SK-N-SH (cell line): Measurements from ENCODE around the gene TBC1D19. TPM values are rescaled to one million over a fixed set of nuclear protein-coding genes. Genes with fewer than 3 reads are reported as not detected.

Experiments used
- CTCF ChIA-PET: fragments of 300-600, 350-600 bp; formaldehyde crosslinking; extraction: SDS; loops from one replicate; lab custom pipeline; 2021; lab: Yijun Ruan, JAX
- POLR2A ChIA-PET: fragments of 350-600 bp; sonication (Branson Sonifier 250); formaldehyde crosslinking; extraction: SDS; loops from one replicate; lab custom pipeline; 2020; ENCODE audit warnings: antibody characterized with exemption, inconsistent platforms; lab: Yijun Ruan, JAX
- DNase-seq: peaks from one replicate; pipeline ENCODE4 v3.0.0; 2012
- H2AFZ ChIP-seq: fragments of 200-600 bp; sonication (generic); 2 replicates; pipeline ENCODE4 v1.8.1; 2016; ENCODE audit warnings: antibody characterized with exemption, mild to moderate bottlenecking, low read depth
- H3F3A ChIP-seq: fragments of 200-600 bp; sonication (generic); replicated peaks from 2 replicates; pipeline ENCODE3; 2016; ENCODE audit warnings: antibody characterized with exemption, mild to moderate bottlenecking; ENCODE audit not compliant: insufficient read depth
- H3K27ac ChIP-seq, 2 experiments: fragments of 200-500 bp in 1 of 2; fragments of 200-600 bp in 1 of 2; sonication (Bioruptor generic) in 1 of 2; sonication (generic), shearing (Covaris generic) in 1 of 2; 2 replicates each; pipeline versions ENCODE4 v1.5.1 to v1.6.1; 2014 to 2016; ENCODE audit warnings: low read depth in 2 of 2, inconsistent platforms in 1 of 2, low read length in 1 of 2, mild to moderate bottlenecking in 1 of 2, mixed read lengths in 1 of 2
- H3K27me3 ChIP-seq: fragments of 200-600 bp; sonication (generic), shearing (Covaris generic); 2 replicates; pipeline ENCODE4 v1.6.1; 2016; ENCODE audit warnings: mixed run types; ENCODE audit not compliant: insufficient read depth
- H3K36me3 ChIP-seq, 2 experiments: fragments of 200-500 bp in 1 of 2; fragments of 200-600 bp in 1 of 2; sonication (Bioruptor generic) in 1 of 2; sonication (generic) in 1 of 2; replicated peaks in 1 of 2; 2 replicates each; pipeline versions ENCODE3 to v1.5.1; 2014 to 2016; ENCODE audit warnings: low read length in 1 of 2, mild to moderate bottlenecking in 1 of 2; ENCODE audit not compliant: insufficient read depth in 2 of 2, control insufficient read depth in 1 of 2
- H3K4me1 ChIP-seq, 2 experiments: fragments of 200-500 bp in 1 of 2; fragments of 200-600 bp in 1 of 2; sonication (Bioruptor generic) in 1 of 2; sonication (generic), shearing (Covaris generic) in 1 of 2; 2 replicates each; pipeline versions ENCODE4 v1.5.1 to v1.6.1; 2014 to 2016; ENCODE audit warnings: low read depth in 1 of 2, low read length in 1 of 2, mixed run types in 1 of 2; ENCODE audit not compliant: insufficient read depth in 2 of 2, control insufficient read depth in 1 of 2
- H3K4me2 ChIP-seq: fragments of 200-600 bp; sonication (generic), shearing (Covaris generic); 2 replicates; pipeline ENCODE4 v1.6.1; 2017; ENCODE audit warnings: mixed run types
- H3K4me3 ChIP-seq, 2 experiments: fragments of 200-500 bp in 1 of 2; fragments of 200-600 bp in 1 of 2; sonication (Bioruptor generic) in 1 of 2; sonication (generic), shearing (Covaris generic) in 1 of 2; 2 replicates each; pipeline versions ENCODE4 v1.5.1 to v1.8.1; 2014 to 2016; ENCODE audit warnings: low read depth in 2 of 2, inconsistent platforms in 1 of 2, low read length in 1 of 2, mild to moderate bottlenecking in 1 of 2, mixed read lengths in 1 of 2, moderate library complexity in 1 of 2
- H3K79me2 ChIP-seq: fragments of 200-600 bp; sonication (generic); 2 replicates; pipeline ENCODE4 v1.8.1; 2017; ENCODE audit warnings: mild to moderate bottlenecking; ENCODE audit not compliant: insufficient read depth
- H3K9ac ChIP-seq: fragments of 200-600 bp; sonication (generic); 2 replicates; pipeline ENCODE4 v1.6.1; 2017; ENCODE audit warnings: mixed run types
- H3K9me2 ChIP-seq: fragments of 200-600 bp; sonication (generic); 2 replicates; pipeline ENCODE4 v1.6.1; 2017; ENCODE audit warnings: mixed run types
- H3K9me3 ChIP-seq: fragments of 200-600 bp; sonication (generic); 2 replicates; pipeline ENCODE4 v1.6.1; 2017; ENCODE audit warnings: mixed run types, mild to moderate bottlenecking, moderate library complexity
- H4K20me1 ChIP-seq: fragments of 200-600 bp; sonication (generic); 2 replicates; pipeline ENCODE4 v1.6.1; 2017; ENCODE audit warnings: mild to moderate bottlenecking, mixed run types; ENCODE audit not compliant: insufficient read depth
- EP300 ChIP-seq, 2 experiments: IDR thresholded peaks; 2 replicates each; pipeline versions ENCODE4 v1.4.0 to v1.6.1; 2012; ENCODE audit warnings: borderline replicate concordance in 1 of 2, low read depth in 1 of 2, low read length in 1 of 2
- EZH2phosphoT487 ChIP-seq: fragments of 200-600 bp; sonication (generic); IDR thresholded peaks from 2 replicates; pipeline ENCODE4 v1.6.1; 2017; ENCODE audit warnings: low read depth, mixed run types, mild to moderate bottlenecking, antibody characterized with exemption, moderate library complexity, borderline replicate concordance
- FOXJ3 ChIP-seq: sonication (generic); formaldehyde crosslinking; IDR thresholded peaks from 2 replicates; pipeline ENCODE4 v1.5.1; 2020; ENCODE audit warnings: mild to moderate bottlenecking, missing genetic modification reagents
- FOXM1 ChIP-seq: IDR thresholded peaks from 2 replicates; pipeline ENCODE4 v1.4.0; 2012; ENCODE audit warnings: low read depth, mild to moderate bottlenecking
- GABPA ChIP-seq: IDR thresholded peaks from 2 replicates; pipeline ENCODE4 v1.4.0; 2012; ENCODE audit warnings: low read depth, mild to moderate bottlenecking
- GATA2 ChIP-seq: sonication (generic); formaldehyde crosslinking; IDR thresholded peaks from 2 replicates; pipeline ENCODE4 v1.5.0; 2020; ENCODE audit warnings: mild to moderate bottlenecking, missing genetic modification reagents
- MEF2A ChIP-seq: IDR thresholded peaks from 2 replicates; pipeline ENCODE4 v1.4.0; 2012; ENCODE audit warnings: low read depth, borderline replicate concordance
- MXI1 ChIP-seq: IDR thresholded peaks from 2 replicates; pipeline ENCODE4 v1.6.1; 2012; ENCODE audit warnings: mild to moderate bottlenecking, low read depth, low read length, improper control_type of control experiment
- RFX5 ChIP-seq: IDR thresholded peaks from 2 replicates; pipeline ENCODE4 v1.6.1; 2012; ENCODE audit warnings: mild to moderate bottlenecking, improper control_type of control experiment, low read length
- RXRA ChIP-seq: IDR thresholded peaks from 2 replicates; pipeline ENCODE4 v1.4.0; 2012; ENCODE audit warnings: low read depth, mild to moderate bottlenecking, borderline replicate concordance
- TAF1 ChIP-seq: IDR thresholded peaks from 2 replicates; pipeline ENCODE4 v1.6.1; 2012; ENCODE audit warnings: low read depth, mild to moderate bottlenecking, low read length, moderate library complexity, borderline replicate concordance
- USF1 ChIP-seq: IDR thresholded peaks from 2 replicates; pipeline ENCODE4 v1.4.0; 2012; ENCODE audit warnings: low read depth, borderline replicate concordance
- ZBTB33 ChIP-seq: IDR thresholded peaks from 2 replicates; pipeline ENCODE4 v1.4.0; 2012; ENCODE audit warnings: low read depth, borderline replicate concordance
- whole genome bisulfite sequencing: methylation state at CpG from one replicate; pipeline ENCODE4 v1.1.6; 2017; ENCODE audit warnings: low lambda C conversion rate; 5-methylcytosine and 5-hydroxymethylcytosine counted together
- polyA plus RNA-seq, 3 experiments: library from polyadenylated mRNA; depleted of rRNA; stranded (reverse); fragments of >200 nt; gene quantifications; 2 replicates each; pipeline ENCODE4 v1.2.3, GENCODE V29; 2012

Gene TBC1D19
- polyA plus RNA-seq, 1 of the 3 experiments (the other 2 are of a cell fraction), result 4.2 TPM

GRCh38 chr4:26611885-26612284 is 28.0 kb downstream of the TBC1D19 start (continued):
- TF ChIP-seq GABPA (no peak), FOXJ3 (no peak), RXRA (no peak), MEF2A (no peak), USF1 (no peak)

DNA sequence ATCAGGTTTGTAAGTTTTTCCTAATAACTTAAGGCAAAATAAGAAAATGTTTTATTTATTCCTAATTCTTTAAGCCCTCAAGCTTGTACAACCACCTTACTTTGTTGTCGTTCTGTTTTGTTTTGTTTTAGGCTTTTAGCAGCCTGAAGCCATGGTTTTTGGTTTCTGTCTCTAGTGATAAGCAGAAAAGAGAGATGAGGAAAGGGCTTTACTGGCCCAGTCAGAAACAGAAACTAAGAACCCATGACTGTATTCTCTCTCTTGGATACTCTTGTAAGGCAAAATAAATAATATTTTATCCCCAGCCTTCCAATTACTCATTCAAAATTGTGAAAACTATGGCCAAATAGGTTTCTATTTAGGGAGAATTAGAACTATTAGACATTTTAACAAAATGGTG is 29.4 kb downstream of the TBC1D19 start:
- no peak overlapping the region for H3K4me3 ChIP-seq
- POLR2A ChIA-PET, result no interaction called here
- no peaks in the 10 kb centered on the region for H3K27me3 ChIP-seq
- peaks cover 4% of the 10 kb centered on the region; the same call in 1 of the 2 replicates for H3K79me2 ChIP-seq
- TF ChIP-seq FOXM1 (no peak), GATA2 (CRISPR knock-in tag) (no peak)
- no peak overlapping the region for H3K27ac ChIP-seq
- H3K4me2 ChIP-seq, result no peak overlapping the region
- H3F3A ChIP-seq, result no peaks in the 10 kb centered on the region
- no peaks in the 10 kb centered on the region for H4K20me1 ChIP-seq
- no peak for DNase-seq
- 84% methylated on average over 1 of the region's 1 CpG for WGBS
- H2AFZ ChIP-seq, result no peak overlapping the region
- CTCF ChIA-PET, result interaction anchor here (1.3 kb wide), 1 partner anchor 29 kb away, joined by 3 read pairs; the partner anchor contains the start of gene TBC1D19
- no peak overlapping the region for H3K9ac ChIP-seq
- H3K4me1 ChIP-seq, result no peaks in the 10 kb centered on the region
- no peaks in the 10 kb centered on the region for H3K36me3 ChIP-seq
- H3K9me2 ChIP-seq, result no peaks in the 10 kb centered on the region
- H3K9me3 ChIP-seq, result no peaks in the 10 kb centered on the region

- H3K27ac ChIP-seq, result no peak overlapping the region
- no peak overlapping the region for H3K4me2 ChIP-seq
- H3F3A ChIP-seq, result no peaks in the 10 kb centered on the region
- WGBS, result 97% methylated on average over 3 of the region's 3 CpGs
- peaks cover 4% of the 10 kb centered on the region; the same call in 1 of the 2 replicates for H3K79me2 ChIP-seq
- CTCF ChIA-PET, result interaction anchor here (1.3 kb wide), 1 partner anchor 30 kb away, joined by 3 read pairs; the partner anchor contains the start of gene TBC1D19
- no peak for TF ChIP-seq GABPA
- no peak for TF ChIP-seq EZH2phosphoT487
- TF ChIP-seq MXI1, result no peak
- no peak for TF ChIP-seq EP300 (IDR thresholded peaks at IDR 0.05; ENCODE audit: borderline replicate concordance in 1 of 2, low read depth in 1 of 2, low read length in 1 of 2)
- TF ChIP-seq RFX5, result no peak
- no peak for TF ChIP-seq ZBTB33
- TF ChIP-seq TAF1, result no peak
- TF ChIP-seq FOXJ3, result no peak
- TF ChIP-seq, all 33 proteins: peak for 0
- POLR2A ChIA-PET, result no interaction called here
- H3K4me1 ChIP-seq, result no peaks in the 10 kb centered on the region
- no peaks in the 10 kb centered on the region for H3K9me2 ChIP-seq
- no peak overlapping the region for H2AFZ ChIP-seq
- no peaks in the 10 kb centered on the region for H4K20me1 ChIP-seq
- DNase-seq, result no peak
- H3K36me3 ChIP-seq, result no peaks in the 10 kb centered on the region
- H3K27me3 ChIP-seq, result no peaks in the 10 kb centered on the region
- no peak overlapping the region for H3K4me3 ChIP-seq
- H3K9me3 ChIP-seq, result no peaks in the 10 kb centered on the region
- no peak overlapping the region for H3K9ac ChIP-seq
These were observed 29.9 kb downstream of the TBC1D19 start for GRCh38 chr4:26613735-26614134.
